GM23248 (cell line): ENCODE measurements around the gene MAPK8IP1. TPM values are rescaled to one million over a fixed set of nuclear protein-coding genes. Genes with fewer than 3 reads are reported as not detected.

Source experiments
- DNase-seq: peaks from one replicate; pipeline ENCODE4 v3.0.0-alpha.2; 2015
- H2AFZ ChIP-seq: fragments of 200-600 bp; sonication (generic); 2 replicates; pipeline ENCODE4 v1.6.1; 2016; ENCODE audit warnings: antibody characterized with exemption
- H3F3A ChIP-seq: fragments of 200-600 bp; sonication (generic); 2 replicates; pipeline ENCODE4 v1.6.1; 2016; ENCODE audit warnings: mild to moderate bottlenecking, antibody characterized with exemption, mixed run types; ENCODE audit not compliant: insufficient read depth
- H3K27ac ChIP-seq: fragments of 200-600 bp; sonication (generic); 2 replicates; pipeline ENCODE4 v1.5.1; 2016; ENCODE audit warnings: mild to moderate bottlenecking
- H3K27me3 ChIP-seq: fragments of 200-600 bp; sonication (generic); replicated peaks from 2 replicates; pipeline ENCODE4 v1.6.1; 2016; ENCODE audit warnings: mild to moderate bottlenecking; ENCODE audit not compliant: insufficient read depth
- H3K36me3 ChIP-seq: fragments of 200-600 bp; sonication (generic); 2 replicates; pipeline ENCODE4 v1.6.1; 2016; ENCODE audit warnings: low read depth, mild to moderate bottlenecking
- H3K4me1 ChIP-seq: fragments of 200-600 bp; sonication (generic); 2 replicates; pipeline ENCODE4 v1.6.1; 2016; ENCODE audit warnings: mild to moderate bottlenecking; ENCODE audit not compliant: insufficient read depth
- H3K4me2 ChIP-seq: fragments of 200-600 bp; sonication (generic); one replicate; pipeline ENCODE4 v1.6.1; 2016; ENCODE audit warnings: mild to moderate bottlenecking; ENCODE audit not compliant: unreplicated experiment
- H3K4me3 ChIP-seq: fragments of 200-600 bp; sonication (generic); 2 replicates; pipeline ENCODE4 v1.5.1; 2016; ENCODE audit warnings: mild to moderate bottlenecking
- H3K79me2 ChIP-seq: fragments of 200-600 bp; sonication (generic); 2 replicates; pipeline ENCODE4 v1.6.1; 2016; ENCODE audit warnings: mild to moderate bottlenecking; ENCODE audit not compliant: insufficient read depth
- H3K9ac ChIP-seq: fragments of 200-600 bp; sonication (generic); 2 replicates; pipeline ENCODE4 v1.6.1; 2016; ENCODE audit warnings: mild to moderate bottlenecking
- H3K9me2 ChIP-seq: fragments of 200-600 bp; sonication (generic); 2 replicates; pipeline ENCODE4 v1.6.1; 2016; ENCODE audit warnings: mixed run types, mild to moderate bottlenecking, moderate library complexity; ENCODE audit not compliant: insufficient read depth
- H3K9me3 ChIP-seq: fragments of 200-600 bp; sonication (generic); one replicate; pipeline ENCODE4 v1.6.1; 2017; ENCODE audit warnings: low read depth
- H4K20me1 ChIP-seq: fragments of 200-600 bp; sonication (generic); 2 replicates; pipeline ENCODE4 v1.6.0; 2016; ENCODE audit not compliant: insufficient read depth
- EZH2 ChIP-seq: fragments of 200-600 bp; sonication (generic); IDR thresholded peaks from 2 replicates; pipeline ENCODE4 v1.6.1; 2018; ENCODE audit warnings: antibody characterized with exemption, mild to moderate bottlenecking; ENCODE audit not compliant: insufficient read depth, poor library complexity, severe bottlenecking
- EZH2phosphoT487 ChIP-seq: fragments of 200-600 bp; sonication (generic); IDR thresholded peaks from 2 replicates; pipeline ENCODE4 v1.6.1; 2018; ENCODE audit warnings: antibody characterized with exemption, moderate library complexity, mild to moderate bottlenecking, low read depth; ENCODE audit not compliant: insufficient read depth
- WGBS, 2 experiments: methylation state at CpG; one replicate each; pipeline ENCODE4 v1.1.6; 2015 to 2017; ENCODE audit warnings: low lambda C conversion rate in 2 of 2, low coverage in 1 of 2; ENCODE audit errors: missing lambda C conversion rate in 2 of 2; 5-methylcytosine and 5-hydroxymethylcytosine counted together
- in situ Hi-C: fragments of 300-500 bp; cut with MboI; formaldehyde crosslinking; loops from 2 replicates; pipeline ENCODE4 v1.15.0; 2020
- polyA plus RNA-seq: library from polyadenylated mRNA; unstranded; fragments of >200 nt; fragmentation: Nextera tagmentation; extraction: Ambion mirVana; gene quantifications from 2 replicates; pipeline ENCODE4 v1.2.1, GENCODE V29; 2016
- total RNA-seq: library from RNA; depleted of rRNA; stranded (reverse); fragments of >200 nt; shearing (Covaris generic); gene quantifications from 2 replicates; pipeline ENCODE4 v1.2.3, GENCODE V29; 2014

The MAPK8IP1 gene
- total and polyA plus RNA-seq, 2 experiments from 2014 or later: 1.8 to 9.5 TPM

GRCh38 chr11:45894555-45895247, 9.2 kb downstream of the MAPK8IP1 start:
- Histone ChIP-seq H4K20me1 (no peaks in the 10 kb centered on the region), H3K9ac (no peak overlapping the region), H3K4me2 (no peak overlapping the region), H3K9me3 (no peaks in the 10 kb centered on the region), H3K79me2 (no peaks in the 10 kb centered on the region), H3K4me3 (no peak overlapping the region), H3K27me3 (no peaks in the 10 kb centered on the region), H2AFZ (no peak overlapping the region), H3F3A (no peaks in the 10 kb centered on the region), H3K4me1 (no peaks in the 10 kb centered on the region), H3K9me2 (no peaks in the 10 kb centered on the region), H3K36me3 (no peaks in the 10 kb centered on the region), H3K27ac (no peak overlapping the region)
- DNase-seq: no peak
- WGBS, 2 experiments: 55 to 56% methylated on average over 6 of the region's 6 CpGs
- TF ChIP-seq EZH2phosphoT487 (no peak), EZH2 (no peak)
- in situ Hi-C loops: no loop called here

- Histone ChIP-seq H3K9ac (no peak overlapping the region), H3K4me3 (no peak overlapping the region), H3K27me3 (no peaks in the 10 kb centered on the region), H3K9me3 (no peaks in the 10 kb centered on the region), H3K79me2 (no peaks in the 10 kb centered on the region), H3F3A (no peaks in the 10 kb centered on the region), H3K9me2 (no peaks in the 10 kb centered on the region), H3K36me3 (no peaks in the 10 kb centered on the region), H4K20me1 (no peaks in the 10 kb centered on the region), H2AFZ (no peak overlapping the region), H3K4me2 (no peak overlapping the region), H3K4me1 (no peaks in the 10 kb centered on the region), H3K27ac (no peak overlapping the region)
- 85 to 87% methylated on average over 5 to 8 of the region's 8 CpGs for WGBS, 2 experiments
- in situ Hi-C loops: no loop called here
- no peak for DNase-seq
- no peak for TF ChIP-seq EZH2
- TF ChIP-seq EZH2phosphoT487: no peak
These were observed 10.3 kb downstream of the MAPK8IP1 start for GRCh38 chr11:45895553-45896259.

GRCh38 chr11:45896422-45896984, 11.1 kb downstream of the MAPK8IP1 start:
- no peak overlapping the region for H3K27ac ChIP-seq

GRCh38 chr11:45897556-45897955, 12.1 kb downstream of the MAPK8IP1 start:
- 69 to 70% methylated on average over 6 of the region's 6 CpGs for WGBS, 2 experiments
- Histone ChIP-seq H3K27ac (no peak overlapping the region), H3K79me2 (no peaks in the 10 kb centered on the region), H3K4me2 (no peak overlapping the region), H3K9me3 (no peaks in the 10 kb centered on the region), H3K9me2 (no peaks in the 10 kb centered on the region), H3K36me3 (no peaks in the 10 kb centered on the region), H3F3A (no peaks in the 10 kb centered on the region), H2AFZ (no peak overlapping the region), H3K4me3 (no peak overlapping the region), H3K9ac (no peak overlapping the region), H3K27me3 (no peaks in the 10 kb centered on the region), H4K20me1 (no peaks in the 10 kb centered on the region), H3K4me1 (no peaks in the 10 kb centered on the region)
- in situ Hi-C loops: no loop called here
- no peak for TF ChIP-seq EZH2
- no peak for TF ChIP-seq EZH2phosphoT487
- no peak for DNase-seq

More at GRCh38 chr11:45896422-45896984, 11.1 kb downstream of the MAPK8IP1 start:
- no peak overlapping the region for H3K4me2 ChIP-seq
- H3K4me1 ChIP-seq: no peaks in the 10 kb centered on the region
- no peaks in the 10 kb centered on the region for H4K20me1 ChIP-seq
- DNase-seq: no peak
- TF ChIP-seq EZH2phosphoT487 (no peak), EZH2 (no peak)
- H3K9me3 ChIP-seq: no peaks in the 10 kb centered on the region
- H3K79me2 ChIP-seq: no peaks in the 10 kb centered on the region
- 20 to 28% methylated on average over 15 to 17 of the region's 19 CpGs for WGBS, 2 experiments
- H3K9ac ChIP-seq: no peak overlapping the region
- no peaks in the 10 kb centered on the region for H3K27me3 ChIP-seq
- H2AFZ ChIP-seq: no peak overlapping the region
- H3K9me2 ChIP-seq: no peaks in the 10 kb centered on the region
- H3K36me3 ChIP-seq: no peaks in the 10 kb centered on the region
- in situ Hi-C loops: no loop called here
- H3K4me3 ChIP-seq: no peak overlapping the region
- no peaks in the 10 kb centered on the region for H3F3A ChIP-seq
